GM19328 (cell line): ENCODE results near the gene COQ3.

Experiments
- ATAC-seq: cut with Tn5 transposase; IDR thresholded peaks from one replicate; pipeline ENCODE4 v1.9.1; 2021; ENCODE audit warnings: mild to moderate bottlenecking, moderate library complexity; ENCODE audit not compliant: unreplicated experiment

Gene COQ3

GRCh38 chr6:99334526-99335127 is 59.4 kb downstream of the COQ3 start:
- ATAC-seq, result no peak

GRCh38 chr6:99333068-99333467 is 60.9 kb downstream of the COQ3 start:
- ATAC-seq, result peak; percentile 84

GRCh38 chr6:99331531-99331930 is 62.5 kb downstream of the COQ3 start:
- ATAC-seq, result no peak

GRCh38 chr6:99330159-99330558 is 63.8 kb downstream of the COQ3 start:
- ATAC-seq, result peak; percentile 59

- no peak for ATAC-seq
Observed at GRCh38 chr6:99324996-99325395, 69.0 kb downstream of the COQ3 start.
